WI38 (cell line): Measurements from ENCODE around the gene S100A16.
A peak's percentile ranks its signal among the peaks of the same experiment; 100 is the strongest.

Source experiments
- H3K4me3 ChIP-seq: 2 replicates; pipeline ENCODE4 v1.5.1; 2011; ENCODE audit warnings: low read depth, mild to moderate bottlenecking, control low read depth, low read length
- TF ChIP-seq, protein P1 (sequence below): IDR thresholded peaks from 2 replicates; pipeline ENCODE4 v1.5.1; 2012; ENCODE audit warnings: low read depth, mild to moderate bottlenecking, control low read depth, low read length

Gene S100A16

GRCh38 chr1:153629971-153630370 lies 17.0 kb upstream of the S100A16 start:
- TF ChIP-seq, protein P1, sequence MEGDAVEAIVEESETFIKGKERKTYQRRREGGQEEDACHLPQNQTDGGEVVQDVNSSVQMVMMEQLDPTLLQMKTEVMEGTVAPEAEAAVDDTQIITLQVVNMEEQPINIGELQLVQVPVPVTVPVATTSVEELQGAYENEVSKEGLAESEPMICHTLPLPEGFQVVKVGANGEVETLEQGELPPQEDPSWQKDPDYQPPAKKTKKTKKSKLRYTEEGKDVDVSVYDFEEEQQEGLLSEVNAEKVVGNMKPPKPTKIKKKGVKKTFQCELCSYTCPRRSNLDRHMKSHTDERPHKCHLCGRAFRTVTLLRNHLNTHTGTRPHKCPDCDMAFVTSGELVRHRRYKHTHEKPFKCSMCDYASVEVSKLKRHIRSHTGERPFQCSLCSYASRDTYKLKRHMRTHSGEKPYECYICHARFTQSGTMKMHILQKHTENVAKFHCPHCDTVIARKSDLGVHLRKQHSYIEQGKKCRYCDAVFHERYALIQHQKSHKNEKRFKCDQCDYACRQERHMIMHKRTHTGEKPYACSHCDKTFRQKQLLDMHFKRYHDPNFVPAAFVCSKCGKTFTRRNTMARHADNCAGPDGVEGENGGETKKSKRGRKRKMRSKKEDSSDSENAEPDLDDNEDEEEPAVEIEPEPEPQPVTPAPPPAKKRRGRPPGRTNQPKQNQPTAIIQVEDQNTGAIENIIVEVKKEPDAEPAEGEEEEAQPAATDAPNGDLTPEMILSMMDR = no peak

DNA sequence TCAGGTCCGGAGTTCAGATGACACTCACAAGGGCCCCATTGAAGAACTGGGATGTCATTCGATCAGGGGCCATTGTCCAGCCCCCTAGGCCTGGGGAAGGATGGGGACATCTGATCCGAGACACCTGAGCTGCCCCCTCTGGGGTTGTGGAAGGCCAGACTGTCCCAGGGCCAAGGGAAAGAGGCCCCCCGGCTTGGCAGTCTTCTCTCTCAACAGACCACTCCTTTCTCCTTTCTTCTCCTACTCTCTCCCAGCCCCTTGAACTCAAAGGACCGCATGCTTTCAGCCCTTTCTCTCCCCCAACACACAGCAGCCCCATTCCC lies 16.4 kb upstream of the S100A16 start:
- TF ChIP-seq, protein P1 = no peak
- no peak overlapping the region for H3K4me3 ChIP-seq

More at GRCh38 chr1:153629971-153630370, 17.0 kb upstream of the S100A16 start:
- H3K4me3 ChIP-seq = no peak overlapping the region

DNA sequence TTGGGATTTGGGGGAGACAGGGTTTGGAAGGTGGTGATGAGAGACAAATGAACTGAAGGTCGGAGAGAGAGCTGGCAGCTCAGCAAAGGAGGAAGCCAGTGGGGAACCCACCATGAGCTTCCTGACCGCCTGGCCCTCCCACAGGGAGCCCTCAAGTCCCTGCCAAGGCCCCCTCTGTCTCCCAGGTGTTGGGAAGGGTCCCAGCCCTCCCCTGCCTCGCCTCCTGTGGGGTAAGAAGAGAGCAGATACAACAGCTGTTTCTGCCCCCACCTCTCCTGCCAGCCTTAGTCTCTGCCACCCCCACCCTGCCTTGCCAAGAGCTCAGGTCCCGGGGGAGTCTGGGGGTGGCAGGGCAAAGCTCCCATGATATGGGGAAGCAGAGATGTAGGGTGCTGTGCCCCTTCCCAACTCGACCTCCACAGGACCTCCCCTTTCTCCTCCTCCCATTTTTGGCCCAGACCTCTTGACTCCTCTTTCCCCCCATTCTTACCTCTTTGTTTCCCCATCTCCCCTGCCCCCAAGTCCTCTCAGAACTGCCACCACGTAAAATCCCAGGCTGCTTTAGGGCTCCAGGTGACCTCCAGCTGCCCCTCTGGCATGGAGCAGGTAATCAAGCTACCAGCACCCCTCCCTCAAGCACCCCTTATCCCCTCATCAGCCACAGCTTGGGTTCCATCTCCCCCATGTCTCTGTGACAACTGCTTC lies 15.9 kb upstream of the S100A16 start:
- no peak overlapping the region for H3K4me3 ChIP-seq
- TF ChIP-seq, protein P1 = no peak

DNA sequence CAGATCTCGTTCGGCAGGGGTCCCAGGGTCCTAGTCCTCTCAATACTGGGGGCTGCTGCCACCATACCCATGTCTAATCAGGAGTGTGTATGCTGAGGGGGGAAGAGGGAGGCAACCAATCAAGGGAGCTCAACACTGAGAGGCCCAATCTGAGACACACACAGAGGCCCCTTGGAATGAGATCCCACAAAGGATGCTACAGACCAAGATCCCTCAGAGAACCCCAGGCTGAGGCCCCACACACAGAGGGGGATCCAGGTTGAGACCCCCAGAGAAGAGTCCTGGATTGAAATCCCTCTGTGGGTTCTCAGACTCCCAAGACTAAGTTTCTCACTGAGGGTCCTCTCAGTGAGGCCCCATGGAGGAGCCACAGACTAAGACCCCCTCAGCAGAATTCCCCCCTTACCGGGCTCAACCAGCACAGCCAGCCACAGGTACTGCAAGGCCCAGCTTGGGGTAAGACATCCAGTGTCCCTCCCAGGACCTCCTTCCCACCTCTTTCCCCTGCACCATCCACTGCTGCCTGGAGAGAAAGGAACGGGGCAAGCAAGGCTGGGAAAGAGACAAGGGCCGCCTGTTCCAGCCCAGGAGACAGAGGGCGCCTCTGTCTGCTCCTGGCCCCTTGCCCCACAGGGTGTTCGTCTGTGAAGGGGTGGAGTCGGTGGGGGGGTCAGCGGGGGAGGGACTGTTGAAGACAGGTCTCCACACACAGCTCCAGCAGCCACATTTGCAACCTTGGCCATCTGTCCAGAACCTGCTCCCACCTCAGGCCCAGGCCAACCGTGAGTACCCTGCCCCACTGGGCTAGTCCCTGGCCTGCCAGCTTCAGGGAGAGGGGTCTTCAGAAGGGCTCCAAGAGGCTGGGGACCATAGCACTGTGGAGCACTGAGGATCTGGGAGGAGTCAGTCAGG lies 15.0 kb upstream of the S100A16 start, which contains the start of gene S100A1:
S100A1 (plus strand) TSS at position 720 of the 912 bp plus-strand sequence. CDS start 2,088 bp downstream, outside the sequence.
- H3K4me3 ChIP-seq = peak within 1 kb of the TSS; percentile 71
- TF ChIP-seq, protein P1 = no peak

DNA sequence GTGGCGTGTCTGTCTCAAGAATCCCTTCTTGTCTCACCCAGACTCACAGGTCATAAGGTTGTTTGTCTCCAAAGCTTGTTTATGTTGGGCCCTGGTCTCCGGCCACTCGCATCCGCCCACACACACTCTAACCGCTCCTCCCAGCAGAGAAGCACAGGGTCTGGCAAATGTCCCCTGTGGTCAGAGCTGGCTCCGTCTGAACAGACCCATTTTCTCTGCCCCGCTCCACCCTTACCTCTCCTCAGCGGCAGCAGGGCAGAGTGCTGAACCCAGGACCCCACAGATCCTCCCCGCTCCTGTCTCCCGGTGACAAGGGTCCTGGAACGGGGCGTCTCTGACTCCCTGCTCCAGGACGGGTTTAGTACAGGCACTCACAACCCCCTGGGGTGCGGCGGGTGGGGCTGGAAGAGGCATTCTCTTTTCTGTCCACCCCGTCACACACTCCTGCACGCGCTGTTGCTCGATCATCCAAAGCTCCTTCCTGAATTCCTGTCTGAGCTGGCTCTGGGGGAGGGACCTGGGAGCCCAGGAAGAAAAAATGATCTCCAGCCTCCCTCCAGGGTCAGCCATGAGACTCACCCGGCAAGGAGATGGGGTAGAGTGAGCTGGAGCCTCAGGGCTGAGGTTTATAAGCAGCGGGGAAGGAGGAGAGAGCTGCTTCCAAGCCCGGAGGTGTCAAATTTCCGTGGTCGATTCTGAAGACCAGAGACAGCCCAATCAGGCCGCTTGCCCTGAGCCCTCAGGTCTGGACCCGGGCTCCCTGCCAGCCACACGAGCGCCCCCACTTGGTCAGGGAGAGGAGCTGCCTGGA lies 14.2 kb upstream of the S100A16 start, which contains the start of gene S100A13:
S100A13 (minus strand) TSS at position 602 of the 811 bp plus-strand sequence. CDS start 1,033 bp downstream, outside the sequence.
- TF ChIP-seq, protein P1 = peak; percentile 79

GRCh38 chr1:153626477-153626903 lies 13.6 kb upstream of the S100A16 start:
- TF ChIP-seq, protein P1 = no peak
- H3K4me3 ChIP-seq = peak overlapping the region; percentile 71

More for the DNA sequence above, 14.2 kb upstream of the S100A16 start, which contains the start of gene S100A13:
- H3K4me3 ChIP-seq = peak within 1 kb of the TSS; percentile 71
